HepG2 (cell line): ENCODE data around the gene FN1. TPM values are rescaled to one million over a fixed set of nuclear protein-coding genes. Genes with fewer than 3 reads are reported as not detected.

Experiments used
- ATF1 ChIP-seq: IDR thresholded peaks from 2 replicates; pipeline ENCODE4 v1.6.1; 2016; ENCODE audit warnings: mild to moderate bottlenecking, control low read depth
- CEBPB ChIP-seq: IDR thresholded peaks from 2 replicates; pipeline ENCODE4 v1.6.1; 2011; ENCODE audit warnings: low read depth, low read length, improper control_type of control experiment, borderline replicate concordance
- FOSL1 ChIP-seq: sonication (generic); formaldehyde crosslinking; IDR thresholded peaks from 2 replicates; pipeline ENCODE4 v1.9.0; 2021; ENCODE audit warnings: missing genetic modification reagents, borderline replicate concordance
- GABPA ChIP-seq, 2 experiments: IDR thresholded peaks; 2 replicates each; pipeline ENCODE4 v1.6.1; 2011 to 2016; ENCODE audit warnings: low read depth in 2 of 2, low read length in 1 of 2, missing biosample characterization in 1 of 2, missing genetic modification characterization in 1 of 2
- GPN1 ChIP-seq: sonication (generic); formaldehyde crosslinking; IDR thresholded peaks from 2 replicates; pipeline ENCODE4 v1.5.1; 2020; ENCODE audit warnings: missing genetic modification reagents, borderline replicate concordance
- MBD4 ChIP-seq: IDR thresholded peaks from 2 replicates; pipeline ENCODE4 v1.6.1; 2012; ENCODE audit warnings: low read length, inconsistent platforms, borderline replicate concordance
- MYNN ChIP-seq: sonication (generic); formaldehyde crosslinking; IDR thresholded peaks from 2 replicates; pipeline ENCODE4 v1.4.0; 2020; ENCODE audit warnings: mild to moderate bottlenecking, low read depth, missing genetic modification reagents
- NFIC ChIP-seq: IDR thresholded peaks from 2 replicates; pipeline ENCODE4 v1.6.1; 2012; ENCODE audit warnings: mild to moderate bottlenecking, low read length, inconsistent platforms
- PAWR ChIP-seq: sonication (generic); formaldehyde crosslinking; IDR thresholded peaks from 2 replicates; pipeline ENCODE4 v1.4.0; 2020; ENCODE audit warnings: missing genetic modification reagents, mild to moderate bottlenecking, borderline replicate concordance
- RNF219 ChIP-seq: sonication (generic); formaldehyde crosslinking; IDR thresholded peaks from 2 replicates; pipeline ENCODE4 v1.5.0; 2020; ENCODE audit warnings: mild to moderate bottlenecking, missing genetic modification reagents
- SP4 ChIP-seq: sonication (generic); formaldehyde crosslinking; IDR thresholded peaks from 2 replicates; pipeline ENCODE4 v1.8.1; 2023; ENCODE audit warnings: mild to moderate bottlenecking, missing genetic modification reagents
- SRSF1 ChIP-seq: fragments of 200-400 bp; formaldehyde crosslinking; optimal IDR thresholded peaks from 2 replicates; pipeline ENCODE3; 2017; ENCODE audit warnings: mild to moderate bottlenecking, low read depth, low read length, moderate library complexity
- YEATS2 ChIP-seq: sonication (generic); formaldehyde crosslinking; IDR thresholded peaks from 2 replicates; pipeline ENCODE4 v1.4.0; 2020; ENCODE audit warnings: missing genetic modification reagents, borderline replicate concordance
- ZBTB3 ChIP-seq: sonication (generic); formaldehyde crosslinking; IDR thresholded peaks from 2 replicates; pipeline ENCODE4 v1.4.0; 2020; ENCODE audit warnings: low read depth, mild to moderate bottlenecking, moderate library complexity, missing genetic modification reagents, borderline replicate concordance
- ZFP37 ChIP-seq: sonication (generic); formaldehyde crosslinking; IDR thresholded peaks from 2 replicates; pipeline ENCODE4 v1.4.0; 2020; ENCODE audit warnings: missing genetic modification reagents, borderline replicate concordance
- ZIK1 ChIP-seq: sonication (generic); formaldehyde crosslinking; IDR thresholded peaks from 2 replicates; pipeline ENCODE4 v1.5.0; 2020; ENCODE audit warnings: mild to moderate bottlenecking, low read depth, missing genetic modification reagents, borderline replicate concordance
- ZNF124 ChIP-seq: sonication (generic); formaldehyde crosslinking; IDR thresholded peaks from 2 replicates; pipeline ENCODE4 v1.4.0; 2020; ENCODE audit warnings: missing genetic modification reagents
- ZNF44 ChIP-seq: sonication (generic); formaldehyde crosslinking; IDR thresholded peaks from 2 replicates; pipeline ENCODE4 v1.5.1; 2020; ENCODE audit warnings: mild to moderate bottlenecking, missing genetic modification reagents
- ZNF441 ChIP-seq: sonication (generic); formaldehyde crosslinking; IDR thresholded peaks from 2 replicates; pipeline ENCODE4 v1.7.0; 2021; ENCODE audit warnings: missing genetic modification reagents, borderline replicate concordance
- ZNF556 ChIP-seq: sonication (generic); formaldehyde crosslinking; IDR thresholded peaks from 2 replicates; pipeline ENCODE4 v1.4.0; 2020; ENCODE audit warnings: mild to moderate bottlenecking, missing genetic modification reagents, borderline replicate concordance
- ZNF891 ChIP-seq: sonication (generic); formaldehyde crosslinking; IDR thresholded peaks from 2 replicates; pipeline ENCODE4 v1.5.0; 2020; ENCODE audit warnings: mild to moderate bottlenecking, missing genetic modification reagents
- ZSCAN29 ChIP-seq: sonication (generic); formaldehyde crosslinking; conservative IDR thresholded peaks from 2 replicates; pipeline ENCODE4 v1.4.0; 2020; ENCODE audit warnings: mild to moderate bottlenecking, missing genetic modification reagents
- polyA plus RNA-seq, 8 experiments: library from polyadenylated mRNA; depleted of rRNA in 3 of 8; stranded (reverse) in 7 of 8; unstranded in 1 of 8; fragments of >200 nt; fragmentation: Illumina TruSeq in 4 of 8; extraction: Trizol in 4 of 8; gene quantifications; 2 replicates each; pipeline versions ENCODE4 v1.2.1 to v1.2.3, GENCODE V29; 2011 to 2016; ENCODE audit warnings: low read depth in 4 of 8, missing spikeins in 1 of 8, mixed read lengths in 1 of 8; ENCODE audit not compliant: insufficient read depth in 1 of 8
- total RNA-seq, 5 experiments: library from RNA; depleted of rRNA; stranded (reverse); fragments of >200 nt; fragmentation: Illumina TruSeq; extraction: Trizol; gene quantifications; 2 replicates each; pipeline ENCODE4 v1.2.3, GENCODE V29; 2016; ENCODE audit warnings: low read depth in 1 of 5
- TF ChIP-seq, protein P1 (sequence below): sonication (generic); formaldehyde crosslinking; IDR thresholded peaks from 2 replicates; pipeline ENCODE4 v1.5.1; 2020; ENCODE audit warnings: mild to moderate bottlenecking, missing genetic modification reagents, moderate library complexity

Gene FN1
- total and polyA plus RNA-seq, 2 of the 13 experiments (the other 11 are each of a cell fraction or from before 2014, with no cell fraction given) = 1,847 to 6,471 TPM

DNA sequence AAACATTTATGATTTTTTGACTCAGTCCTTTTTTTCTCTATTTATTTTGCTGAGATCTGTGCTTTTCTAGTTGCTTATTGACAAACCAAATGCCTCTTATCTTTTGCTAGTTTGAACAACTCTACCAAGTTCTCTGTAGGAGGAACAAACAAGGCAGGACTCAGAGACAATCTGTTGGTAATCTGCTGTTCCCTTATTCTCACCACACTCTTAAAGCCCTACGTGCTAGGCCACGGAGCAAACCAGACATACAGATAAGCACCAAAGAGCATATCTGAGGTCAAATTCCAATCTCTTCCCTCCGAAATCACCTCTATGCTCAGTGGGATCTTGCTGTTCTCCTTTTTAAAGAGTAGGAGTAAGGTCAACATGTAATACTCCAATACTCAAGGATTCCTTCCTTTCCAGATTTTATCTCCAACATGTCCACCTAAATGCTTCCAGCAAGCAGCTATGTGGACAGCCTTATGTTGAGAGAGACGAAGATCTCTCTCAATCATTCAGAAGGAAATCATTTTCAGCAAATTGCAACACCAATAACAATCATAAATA lies 18.4 kb downstream of the FN1 start (continued):
- TF ChIP-seq ZIK1 (CRISPR knock-in tag) (no peak), MYNN (CRISPR knock-in tag) (no peak), FOSL1 (CRISPR knock-in tag) (peak; percentile 11; the same call in 1 of the 2 replicates), RNF219 (CRISPR knock-in tag) (no peak), ZNF891 (no peak), SRSF1 (no peak), MBD4 (peak; percentile 95), ZSCAN29 (CRISPR knock-in tag) (no peak; the same call in 1 of the 2 replicates), ZNF441 (CRISPR knock-in tag) (no peak), GPN1 (CRISPR knock-in tag) (no peak), ATF1 (no peak; the same call in 1 of the 2 replicates), NFIC (peak; percentile 98), GABPA (IDR thresholded peaks at IDR 0.05; ENCODE audit: low read depth, low read length) (no peak), GABPA (CRISPR knock-in tag; IDR thresholded peaks at IDR 0.05; ENCODE audit: low read depth) (peak; percentile 48), PAWR (CRISPR knock-in tag) (no peak), SP4 (CRISPR knock-in tag) (no peak), ZFP37 (CRISPR knock-in tag) (no peak), ZNF124 (CRISPR knock-in tag) (peak; percentile 83; the same call in 1 of the 2 replicates), ZNF556 (no peak), CEBPB (no peak), ZNF44 (CRISPR knock-in tag) (peak; percentile 34; the same call in 1 of the 2 replicates), ZBTB3 (CRISPR knock-in tag) (no peak), YEATS2 (no peak)
- TF ChIP-seq, protein P1, sequence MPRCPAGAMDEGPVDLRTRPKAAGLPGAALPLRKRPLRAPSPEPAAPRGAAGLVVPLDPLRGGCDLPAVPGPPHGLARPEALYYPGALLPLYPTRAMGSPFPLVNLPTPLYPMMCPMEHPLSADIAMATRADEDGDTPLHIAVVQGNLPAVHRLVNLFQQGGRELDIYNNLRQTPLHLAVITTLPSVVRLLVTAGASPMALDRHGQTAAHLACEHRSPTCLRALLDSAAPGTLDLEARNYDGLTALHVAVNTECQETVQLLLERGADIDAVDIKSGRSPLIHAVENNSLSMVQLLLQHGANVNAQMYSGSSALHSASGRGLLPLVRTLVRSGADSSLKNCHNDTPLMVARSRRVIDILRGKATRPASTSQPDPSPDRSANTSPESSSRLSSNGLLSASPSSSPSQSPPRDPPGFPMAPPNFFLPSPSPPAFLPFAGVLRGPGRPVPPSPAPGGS (CRISPR knock-in tag) = peak; percentile 44; the same call in 1 of the 2 replicates
